Measurements from ENCODE around the gene PRPF40B.

DNA sequence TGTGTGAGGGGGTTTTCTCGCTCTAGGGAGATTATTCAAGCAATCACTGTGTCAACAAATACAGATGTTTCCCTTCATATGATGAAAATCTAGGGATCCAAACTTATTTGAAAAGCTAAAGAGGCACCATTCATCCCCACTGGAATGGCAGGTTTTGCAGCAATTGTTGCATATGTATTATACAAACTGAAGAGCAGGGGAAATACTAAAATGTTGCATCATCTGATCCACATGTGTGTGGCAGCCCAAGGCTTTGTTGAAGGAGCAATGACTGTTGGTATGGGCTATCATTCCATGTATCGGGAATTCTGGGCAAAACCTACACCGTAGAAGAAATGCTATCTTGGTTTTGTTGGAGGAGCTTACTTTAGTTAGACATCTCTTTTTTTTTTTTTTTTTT lies 4.1 kb upstream of the PRPF40B start:
- TF ChIP-seq, protein P1, sequence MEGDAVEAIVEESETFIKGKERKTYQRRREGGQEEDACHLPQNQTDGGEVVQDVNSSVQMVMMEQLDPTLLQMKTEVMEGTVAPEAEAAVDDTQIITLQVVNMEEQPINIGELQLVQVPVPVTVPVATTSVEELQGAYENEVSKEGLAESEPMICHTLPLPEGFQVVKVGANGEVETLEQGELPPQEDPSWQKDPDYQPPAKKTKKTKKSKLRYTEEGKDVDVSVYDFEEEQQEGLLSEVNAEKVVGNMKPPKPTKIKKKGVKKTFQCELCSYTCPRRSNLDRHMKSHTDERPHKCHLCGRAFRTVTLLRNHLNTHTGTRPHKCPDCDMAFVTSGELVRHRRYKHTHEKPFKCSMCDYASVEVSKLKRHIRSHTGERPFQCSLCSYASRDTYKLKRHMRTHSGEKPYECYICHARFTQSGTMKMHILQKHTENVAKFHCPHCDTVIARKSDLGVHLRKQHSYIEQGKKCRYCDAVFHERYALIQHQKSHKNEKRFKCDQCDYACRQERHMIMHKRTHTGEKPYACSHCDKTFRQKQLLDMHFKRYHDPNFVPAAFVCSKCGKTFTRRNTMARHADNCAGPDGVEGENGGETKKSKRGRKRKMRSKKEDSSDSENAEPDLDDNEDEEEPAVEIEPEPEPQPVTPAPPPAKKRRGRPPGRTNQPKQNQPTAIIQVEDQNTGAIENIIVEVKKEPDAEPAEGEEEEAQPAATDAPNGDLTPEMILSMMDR (IDR thresholded peaks at IDR 0.05; ENCODE audit: poor library complexity): no peak
- no peak for TF ChIP-seq EZH2 (IDR thresholded peaks at IDR 0.05; ENCODE audit: borderline replicate concordance)
- no peak for TF ChIP-seq EZH2phosphoT487 (IDR thresholded peaks at IDR 0.05; ENCODE audit: low read depth, severe bottlenecking, unreplicated experiment)
